Fibroblast of lung (primary cell): ENCODE results near the gene ZNF175.

Source experiments
- EZH2 ChIP-seq: IDR thresholded peaks from 2 replicates; pipeline ENCODE4 v1.5.1; 2012; ENCODE audit warnings: low read length, control low read depth, mild to moderate bottlenecking; ENCODE audit errors: missing control alignments
- TF ChIP-seq, protein P1 (sequence below), 2 donors: IDR thresholded peaks in 1 of 2; conservative IDR thresholded peaks in 1 of 2; 1 replicate in 1 of 2; 2 replicates in 1 of 2; pipeline ENCODE4 v1.5.1; 2011 to 2012; ENCODE audit warnings: low read length in 2 of 2, control low read depth in 1 of 2, inconsistent platforms in 1 of 2, low read depth in 1 of 2, mild to moderate bottlenecking in 1 of 2

DNA sequence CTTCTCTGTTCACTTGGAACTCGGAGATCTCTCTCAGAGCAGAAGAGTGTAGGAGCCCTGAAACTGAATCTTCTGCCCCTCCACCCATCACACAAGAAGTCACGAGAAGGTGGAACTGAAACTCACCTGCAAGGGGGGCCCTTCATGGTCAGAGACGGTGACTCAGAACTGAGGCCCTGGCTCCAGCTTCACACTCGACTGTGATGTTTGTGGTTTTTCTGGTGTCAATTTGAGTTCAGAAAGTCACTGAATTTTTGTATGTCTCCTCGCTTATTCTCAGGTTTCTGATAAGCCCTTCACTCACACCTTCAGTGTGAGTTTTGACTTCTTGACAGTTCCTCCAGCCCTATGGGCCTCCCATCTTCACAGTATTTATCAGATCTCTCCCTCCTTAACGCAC, 36.0 kb downstream of the ZNF175 start:
- TF ChIP-seq, protein P1, sequence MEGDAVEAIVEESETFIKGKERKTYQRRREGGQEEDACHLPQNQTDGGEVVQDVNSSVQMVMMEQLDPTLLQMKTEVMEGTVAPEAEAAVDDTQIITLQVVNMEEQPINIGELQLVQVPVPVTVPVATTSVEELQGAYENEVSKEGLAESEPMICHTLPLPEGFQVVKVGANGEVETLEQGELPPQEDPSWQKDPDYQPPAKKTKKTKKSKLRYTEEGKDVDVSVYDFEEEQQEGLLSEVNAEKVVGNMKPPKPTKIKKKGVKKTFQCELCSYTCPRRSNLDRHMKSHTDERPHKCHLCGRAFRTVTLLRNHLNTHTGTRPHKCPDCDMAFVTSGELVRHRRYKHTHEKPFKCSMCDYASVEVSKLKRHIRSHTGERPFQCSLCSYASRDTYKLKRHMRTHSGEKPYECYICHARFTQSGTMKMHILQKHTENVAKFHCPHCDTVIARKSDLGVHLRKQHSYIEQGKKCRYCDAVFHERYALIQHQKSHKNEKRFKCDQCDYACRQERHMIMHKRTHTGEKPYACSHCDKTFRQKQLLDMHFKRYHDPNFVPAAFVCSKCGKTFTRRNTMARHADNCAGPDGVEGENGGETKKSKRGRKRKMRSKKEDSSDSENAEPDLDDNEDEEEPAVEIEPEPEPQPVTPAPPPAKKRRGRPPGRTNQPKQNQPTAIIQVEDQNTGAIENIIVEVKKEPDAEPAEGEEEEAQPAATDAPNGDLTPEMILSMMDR (conservative IDR thresholded peaks at IDR 0.05 in 1 of 2, IDR thresholded peaks at IDR 0.05 in 1 of 2; ENCODE audit: low read depth in 1 of 2, low read length in 2 of 2), result no peak
- no peak for TF ChIP-seq EZH2
